ENCODE data around the gene TGFBR2.

TGFBR2 gene

GRCh38 chr3:30707825-30708224 is 101.4 kb downstream of the TGFBR2 start:
- no peaks in the 10 kb centered on the region for H3K9me3 ChIP-seq (ENCODE audit: severe bottlenecking)
- no peak overlapping the region for H3K4me3 ChIP-seq (ENCODE audit: low read depth, low read length)
- DNase-seq: no peak
- H3K36me3 ChIP-seq: no peaks in the 10 kb centered on the region
- no peak for TF ChIP-seq CTCF (IDR thresholded peaks at IDR 0.05; ENCODE audit: low read depth, low read length)
- H3K27me3 ChIP-seq (ENCODE audit: insufficient read depth, low read depth, severe bottlenecking): no peaks in the 10 kb centered on the region
- H3K27ac ChIP-seq: no peak overlapping the region

- DNase-seq: no peak
- no peaks in the 10 kb centered on the region for H3K27me3 ChIP-seq (ENCODE audit: insufficient read depth, low read depth, severe bottlenecking)
- no peak for TF ChIP-seq CTCF (IDR thresholded peaks at IDR 0.05; ENCODE audit: low read depth, low read length)
- no peak overlapping the region for H3K4me3 ChIP-seq (ENCODE audit: low read depth, low read length)
- H3K36me3 ChIP-seq: no peaks in the 10 kb centered on the region
- no peaks in the 10 kb centered on the region for H3K9me3 ChIP-seq (ENCODE audit: severe bottlenecking)
- H3K27ac ChIP-seq: no peak overlapping the region
Measured at GRCh38 chr3:30708472-30708871, 102.1 kb downstream of the TGFBR2 start.

- TF ChIP-seq CTCF (IDR thresholded peaks at IDR 0.05; ENCODE audit: low read depth, low read length): no peak
- H3K9me3 ChIP-seq (ENCODE audit: severe bottlenecking): no peaks in the 10 kb centered on the region
- DNase-seq: no peak
Measured at GRCh38 chr3:30710017-30710416, 103.6 kb downstream of the TGFBR2 start.

GRCh38 chr3:30711151-30711550 is 104.8 kb downstream of the TGFBR2 start:
- no peak overlapping the region for H3K27ac ChIP-seq
- H3K36me3 ChIP-seq: no peaks in the 10 kb centered on the region
- H3K9me3 ChIP-seq (ENCODE audit: severe bottlenecking): no peaks in the 10 kb centered on the region
- no peak for TF ChIP-seq CTCF (IDR thresholded peaks at IDR 0.05; ENCODE audit: low read depth, low read length)
- DNase-seq: no peak
- H3K27me3 ChIP-seq (ENCODE audit: insufficient read depth, low read depth, severe bottlenecking): no peaks in the 10 kb centered on the region
- H3K4me3 ChIP-seq (ENCODE audit: low read depth, low read length): no peak overlapping the region

More at GRCh38 chr3:30710017-30710416, 103.6 kb downstream of the TGFBR2 start:
- Histone ChIP-seq H3K36me3 (no peaks in the 10 kb centered on the region), H3K27ac (no peak overlapping the region), H3K27me3 (ENCODE audit: insufficient read depth, low read depth, severe bottlenecking) (no peaks in the 10 kb centered on the region), H3K4me3 (ENCODE audit: low read depth, low read length) (no peak overlapping the region)

- DNase-seq: no peak
- TF ChIP-seq CTCF (IDR thresholded peaks at IDR 0.05; ENCODE audit: low read depth, low read length): no peak
- no peaks in the 10 kb centered on the region for H3K27me3 ChIP-seq (ENCODE audit: insufficient read depth, low read depth, severe bottlenecking)
- H3K9me3 ChIP-seq (ENCODE audit: severe bottlenecking): no peaks in the 10 kb centered on the region
- no peak overlapping the region for H3K27ac ChIP-seq
- H3K36me3 ChIP-seq: no peaks in the 10 kb centered on the region
- no peak overlapping the region for H3K4me3 ChIP-seq (ENCODE audit: low read depth, low read length)
Measured at GRCh38 chr3:30711867-30712266, 105.5 kb downstream of the TGFBR2 start.

GRCh38 chr3:30712991-30713390 is 106.6 kb downstream of the TGFBR2 start:
- no peak for DNase-seq
- TF ChIP-seq CTCF (IDR thresholded peaks at IDR 0.05; ENCODE audit: low read depth, low read length): no peak
- Histone ChIP-seq H3K27me3 (ENCODE audit: insufficient read depth, low read depth, severe bottlenecking) (no peaks in the 10 kb centered on the region), H3K4me3 (ENCODE audit: low read depth, low read length) (no peak overlapping the region), H3K36me3 (no peaks in the 10 kb centered on the region), H3K27ac (no peak overlapping the region), H3K9me3 (ENCODE audit: severe bottlenecking) (no peaks in the 10 kb centered on the region)

All from WERI-Rb-1 (cell line).